ENCODE measurements around the gene ARHGEF4. TPM values are rescaled to one million over a fixed set of nuclear protein-coding genes. Genes with fewer than 3 reads are reported as not detected.

The ARHGEF4 gene
- polyA plus RNA-seq, 1 donor (not counting 4 experiments of a cell fraction or from before 2014, with no cell fraction given) = 22.6 TPM

- FAIRE-seq = no peak
- TF ChIP-seq CTCF (optimal IDR thresholded peaks at IDR 0.05 in 1 of 3, IDR thresholded peaks at IDR 0.05 in 1 of 3, conservative IDR thresholded peaks at IDR 0.05 in 1 of 3; ENCODE audit: extremely low read depth in 1 of 3, insufficient read depth in 2 of 3, low read length in 3 of 3) = no peak
- TF ChIP-seq EZH2 (IDR thresholded peaks at IDR 0.05; ENCODE audit: low read length) = no peak
- no peaks in the 10 kb centered on the region for H3K9me3 ChIP-seq (ENCODE audit: control insufficient read depth, low read depth, low read length)
- H3K9me1 ChIP-seq (ENCODE audit: control insufficient read depth, extremely low read depth, insufficient read depth, low read length) = peaks cover 5% of the 10 kb centered on the region
- H2AFZ ChIP-seq (ENCODE audit: control insufficient read depth, low read length) = no peak overlapping the region
- H3K27me3 ChIP-seq (ENCODE audit: control insufficient read depth, extremely low read depth, insufficient read depth, low read length) = no peaks in the 10 kb centered on the region
- dilution Hi-C loops (cut with MboI; ENCODE audit: extremely low pct_ligation_motif_present, low sequenced_read_pairs) = no loop called here
- no peaks in the 10 kb centered on the region for H3K36me3 ChIP-seq (ENCODE audit: control insufficient read depth in 2 of 2, extremely low read depth in 1 of 2, insufficient read depth in 2 of 2, low read length in 2 of 2)
- DNase-seq (ENCODE audit: low read depth, low spot score) = no peak
- H3K4me2 ChIP-seq (ENCODE audit: control insufficient read depth, extremely low read depth, insufficient read depth, low read depth, low read length) = no peak overlapping the region
- H3K27ac ChIP-seq (ENCODE audit: control insufficient read depth, insufficient read depth, low read length) = no peak overlapping the region
- no peak overlapping the region for H3K9ac ChIP-seq (ENCODE audit: control insufficient read depth, extremely low read depth, insufficient read depth, low read length)
- no peak overlapping the region for H3K4me3 ChIP-seq (ENCODE audit: control insufficient read depth in 2 of 3, extremely low read depth in 1 of 3, insufficient read depth in 2 of 3, low read depth in 1 of 3, low read length in 3 of 3)
- H4K20me1 ChIP-seq (ENCODE audit: control insufficient read depth, extremely low read depth, insufficient read depth, low read length) = no peaks in the 10 kb centered on the region
- peaks cover 31% of the 10 kb centered on the region for H3K4me1 ChIP-seq (ENCODE audit: control insufficient read depth, extremely low read depth, insufficient read depth, low read length)
- peaks cover 2% of the 10 kb centered on the region for H3K79me2 ChIP-seq (ENCODE audit: control insufficient read depth, insufficient read depth, low read length)
These were observed 4.3 kb upstream of the ARHGEF4 start for GRCh38 chr2:130832296-130832940.

DNA sequence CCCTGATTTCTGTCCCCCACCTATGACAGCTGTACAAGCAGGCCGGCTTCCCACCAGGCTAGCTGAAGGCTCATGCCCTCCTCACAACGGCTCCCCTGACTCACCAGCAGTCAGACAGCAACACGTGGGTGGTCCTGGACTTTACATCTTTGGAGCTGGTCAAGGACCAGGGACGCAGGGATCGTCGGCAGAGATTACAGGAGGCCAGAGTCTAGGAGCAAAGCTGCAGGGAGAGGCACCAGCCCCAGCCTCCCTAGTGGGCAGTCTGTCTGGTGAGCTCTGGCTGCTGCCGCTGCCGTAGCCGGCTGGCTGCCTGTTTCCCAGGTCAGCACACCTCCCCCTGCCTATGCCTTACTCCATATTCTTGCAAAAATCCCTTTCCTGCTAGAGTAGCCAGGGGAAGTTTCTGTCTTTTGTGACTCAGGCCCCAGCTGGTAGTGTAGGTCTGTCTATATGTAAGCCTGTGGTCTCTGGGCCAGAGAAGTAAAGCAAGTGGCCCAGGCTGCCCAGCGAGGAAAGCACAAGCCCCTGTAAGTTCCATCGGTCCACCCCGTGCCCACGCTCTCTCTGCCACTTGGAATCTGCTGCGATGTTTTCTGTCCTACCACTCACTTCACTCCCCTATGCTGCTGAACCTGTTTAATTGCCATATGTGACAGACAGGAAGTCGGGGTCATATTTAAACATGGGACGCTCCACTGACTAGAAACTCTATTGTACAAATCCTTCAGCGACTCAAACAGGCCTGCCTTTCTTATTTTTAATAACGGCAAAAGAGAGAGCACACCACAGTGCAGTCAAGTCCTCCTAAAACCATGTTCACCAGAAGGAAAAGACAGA is 2.4 kb upstream of the ARHGEF4 start:
- TF ChIP-seq CTCF (optimal IDR thresholded peaks at IDR 0.05 in 1 of 3, IDR thresholded peaks at IDR 0.05 in 1 of 3, conservative IDR thresholded peaks at IDR 0.05 in 1 of 3; ENCODE audit: extremely low read depth in 1 of 3, insufficient read depth in 2 of 3, low read length in 3 of 3) (no peak), EZH2 (IDR thresholded peaks at IDR 0.05; ENCODE audit: low read length) (no peak)
- Histone ChIP-seq H3K4me3 (ENCODE audit: control insufficient read depth in 2 of 3, extremely low read depth in 1 of 3, insufficient read depth in 2 of 3, low read depth in 1 of 3, low read length in 3 of 3) (no peak overlapping the region), H3K79me2 (ENCODE audit: control insufficient read depth, insufficient read depth, low read length) (peaks cover 11% of the 10 kb centered on the region), H3K9ac (ENCODE audit: control insufficient read depth, extremely low read depth, insufficient read depth, low read length) (no peak overlapping the region), H3K4me2 (ENCODE audit: control insufficient read depth, extremely low read depth, insufficient read depth, low read depth, low read length) (no peak overlapping the region), H3K9me1 (ENCODE audit: control insufficient read depth, extremely low read depth, insufficient read depth, low read length) (no peaks in the 10 kb centered on the region), H3K27me3 (ENCODE audit: control insufficient read depth, extremely low read depth, insufficient read depth, low read length) (no peaks in the 10 kb centered on the region), H2AFZ (ENCODE audit: control insufficient read depth, low read length) (no peak overlapping the region), H4K20me1 (ENCODE audit: control insufficient read depth, extremely low read depth, insufficient read depth, low read length) (no peaks in the 10 kb centered on the region), H3K9me3 (ENCODE audit: control insufficient read depth, low read depth, low read length) (no peaks in the 10 kb centered on the region), H3K27ac (ENCODE audit: control insufficient read depth, insufficient read depth, low read length) (no peak overlapping the region), H3K4me1 (ENCODE audit: control insufficient read depth, extremely low read depth, insufficient read depth, low read length) (peaks cover 18% of the 10 kb centered on the region), H3K36me3 (ENCODE audit: control insufficient read depth in 2 of 2, extremely low read depth in 1 of 2, insufficient read depth in 2 of 2, low read length in 2 of 2) (no peaks in the 10 kb centered on the region)
- DNase-seq (ENCODE audit: low read depth, low spot score) = no peak
- FAIRE-seq = no peak
- dilution Hi-C loops (cut with MboI; ENCODE audit: extremely low pct_ligation_motif_present, low sequenced_read_pairs) = no loop called here

All from keratinocyte (primary cell).